Caki2 (cell line): ENCODE data around the gene CACNA1B. TPM values are rescaled to one million over a fixed set of nuclear protein-coding genes. Genes with fewer than 3 reads are reported as not detected.
A peak's percentile ranks its signal among the peaks of the same experiment; 100 is the strongest.

Source experiments
- DNase-seq: peaks from one replicate; pipeline ENCODE4 v3.0.0-alpha.2; 2015; ENCODE audit warnings: low read depth
- in situ Hi-C: cut with HindIII; loops from 2 replicates; pipeline ENCODE4 v1.10.0; 2016; ENCODE audit warnings: low sequenced_read_pairs, low pct_unique_long_range_greater_than_20kb, mixed read lengths
- total RNA-seq: library from RNA; depleted of rRNA; stranded (reverse); fragments of >200 nt; shearing (Covaris generic); gene quantifications from 2 replicates; pipeline ENCODE4 v1.2.3, GENCODE V29; 2014; ENCODE audit warnings: low replicate concordance

The CACNA1B gene
- total RNA-seq, 1 experiment from 2014 or later = not detected

GRCh38 chr9:137853392-137853995, 24.1 kb upstream of the CACNA1B start:
- no peak for DNase-seq
- in situ Hi-C loops = no loop called here

- DNase-seq = no peak
- in situ Hi-C loops = no loop called here
Observed at GRCh38 chr9:137860361-137860760, 17.2 kb upstream of the CACNA1B start.

GRCh38 chr9:137865581-137866145, 11.9 kb upstream of the CACNA1B start:
- DNase-seq = no peak
- in situ Hi-C loops = no loop called here

- in situ Hi-C loops = no loop called here
- DNase-seq = no peak
Observed at GRCh38 chr9:137866226-137867141, 11.1 kb upstream of the CACNA1B start.

GRCh38 chr9:137870432-137870831, 7.2 kb upstream of the CACNA1B start:
- no peak for DNase-seq
- in situ Hi-C loops = no loop called here

DNA sequence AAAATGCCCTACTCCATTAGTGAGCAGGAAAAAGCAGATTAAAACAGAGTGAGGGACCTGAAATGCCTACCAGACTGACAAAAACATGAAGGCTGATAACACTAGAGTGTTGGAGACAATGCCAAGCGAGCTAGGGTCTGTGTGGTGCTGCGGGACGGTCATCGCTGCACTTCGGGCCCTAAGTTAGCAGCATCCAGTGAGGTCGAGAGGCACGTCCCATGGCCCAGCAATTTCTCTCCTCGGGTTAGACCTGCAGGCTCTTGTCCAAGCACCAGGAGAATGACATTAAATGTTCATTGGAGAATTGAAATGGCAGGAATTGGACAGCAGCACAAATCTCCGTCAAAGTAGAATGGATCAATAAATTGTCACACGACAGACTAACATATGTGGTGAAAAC, 5.3 kb upstream of the CACNA1B start:
- in situ Hi-C loops = no loop called here
- DNase-seq = no peak

GRCh38 chr9:137873408-137873807, 4.2 kb upstream of the CACNA1B start:
- in situ Hi-C loops = no loop called here

GRCh38 chr9:137873858-137874362, 3.7 kb upstream of the CACNA1B start:
- DNase-seq = no peak
- in situ Hi-C loops = no loop called here

More at GRCh38 chr9:137873408-137873807, 4.2 kb upstream of the CACNA1B start:
- no peak for DNase-seq

- no peak for DNase-seq
Observed at GRCh38 chr9:137875354-137875753, 2.2 kb upstream of the CACNA1B start.

DNA sequence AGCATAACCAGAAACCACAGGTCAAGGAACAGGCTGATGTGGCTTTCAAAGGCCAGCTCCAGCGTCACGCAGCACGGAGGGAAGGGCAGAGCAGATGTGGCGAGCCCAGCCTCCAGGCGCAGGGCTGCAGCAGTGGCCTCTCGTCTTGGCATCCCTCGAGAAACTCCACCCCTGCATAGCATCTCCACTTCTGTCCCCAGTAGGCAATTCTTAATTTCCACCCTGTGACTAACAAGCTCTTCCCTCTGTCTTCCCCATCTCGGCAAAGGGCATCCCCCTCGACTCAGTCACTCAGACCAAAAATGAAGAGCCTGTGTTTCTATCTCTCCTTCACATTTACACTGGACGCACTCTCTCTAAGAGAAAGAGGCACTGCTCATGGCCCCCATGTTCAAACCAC, 1.7 kb upstream of the CACNA1B start:
- in situ Hi-C loops = no loop called here

More at GRCh38 chr9:137875354-137875753, 2.2 kb upstream of the CACNA1B start:
- in situ Hi-C loops = no loop called here

DNA sequence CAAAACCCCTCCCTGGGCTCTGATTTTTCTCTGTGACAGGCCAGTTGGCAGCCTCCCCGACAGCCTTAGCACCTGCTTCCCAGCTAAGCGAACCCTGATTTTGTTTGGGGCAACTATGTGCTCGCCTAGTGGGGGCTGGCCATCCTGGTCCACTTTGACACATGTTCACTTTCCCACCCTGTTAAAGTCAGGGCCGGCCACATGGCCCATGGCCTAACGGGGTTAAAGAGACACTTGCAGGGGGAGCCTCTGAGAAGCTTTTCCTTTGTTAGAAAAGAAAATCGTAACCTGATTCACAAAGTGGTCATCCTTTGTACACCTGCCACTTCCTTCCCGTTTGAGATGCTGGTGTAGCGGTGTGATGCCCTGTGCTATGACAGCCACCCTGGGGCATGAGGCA, 1.3 kb upstream of the CACNA1B start:
- DNase-seq = no peak
- in situ Hi-C loops = no loop called here

More for the DNA sequence above, 1.7 kb upstream of the CACNA1B start:
- no peak for DNase-seq

DNA sequence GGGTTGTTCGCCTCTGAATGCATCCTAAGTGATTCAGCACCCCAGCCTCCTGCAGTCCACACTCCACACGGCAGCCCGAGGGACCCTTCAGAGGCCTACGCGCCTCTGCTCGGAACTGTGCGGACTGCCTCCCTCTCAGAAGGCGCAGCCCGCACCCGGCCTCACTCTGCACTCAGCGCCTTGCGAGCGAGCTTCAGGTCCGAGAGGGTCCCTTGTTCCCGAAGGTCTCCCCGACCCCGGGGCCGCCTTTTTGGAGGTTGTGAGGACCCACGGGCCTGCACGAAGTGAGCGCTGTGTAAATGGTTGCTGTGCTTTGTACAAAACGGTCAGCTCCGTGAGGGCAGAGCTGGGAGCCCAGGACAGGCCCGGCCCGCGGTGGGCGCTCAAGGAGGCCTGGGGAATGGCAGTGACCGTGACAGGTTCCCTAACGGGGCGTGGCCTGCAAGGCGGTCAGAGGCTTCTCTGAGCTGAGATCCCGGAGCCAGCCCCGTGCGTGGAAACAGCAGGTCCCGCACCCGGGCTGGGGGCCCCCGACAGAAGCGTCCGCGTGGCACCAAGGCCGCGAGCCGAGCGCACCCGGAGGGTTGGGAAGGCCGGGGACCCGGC, 698 bp upstream of the CACNA1B start:
- no peak for DNase-seq
- in situ Hi-C loops = no loop called here

GRCh38 chr9:137878146-137878941, 762 bp downstream of the CACNA1B start:
- in situ Hi-C loops = no loop called here
- peak; percentile 9 for DNase-seq

GRCh38 chr9:137879052-137879451, 1.5 kb downstream of the CACNA1B start:
- in situ Hi-C loops = no loop called here
- DNase-seq = no peak

GRCh38 chr9:137879566-137880150, 2.1 kb downstream of the CACNA1B start:
- DNase-seq = no peak

DNA sequence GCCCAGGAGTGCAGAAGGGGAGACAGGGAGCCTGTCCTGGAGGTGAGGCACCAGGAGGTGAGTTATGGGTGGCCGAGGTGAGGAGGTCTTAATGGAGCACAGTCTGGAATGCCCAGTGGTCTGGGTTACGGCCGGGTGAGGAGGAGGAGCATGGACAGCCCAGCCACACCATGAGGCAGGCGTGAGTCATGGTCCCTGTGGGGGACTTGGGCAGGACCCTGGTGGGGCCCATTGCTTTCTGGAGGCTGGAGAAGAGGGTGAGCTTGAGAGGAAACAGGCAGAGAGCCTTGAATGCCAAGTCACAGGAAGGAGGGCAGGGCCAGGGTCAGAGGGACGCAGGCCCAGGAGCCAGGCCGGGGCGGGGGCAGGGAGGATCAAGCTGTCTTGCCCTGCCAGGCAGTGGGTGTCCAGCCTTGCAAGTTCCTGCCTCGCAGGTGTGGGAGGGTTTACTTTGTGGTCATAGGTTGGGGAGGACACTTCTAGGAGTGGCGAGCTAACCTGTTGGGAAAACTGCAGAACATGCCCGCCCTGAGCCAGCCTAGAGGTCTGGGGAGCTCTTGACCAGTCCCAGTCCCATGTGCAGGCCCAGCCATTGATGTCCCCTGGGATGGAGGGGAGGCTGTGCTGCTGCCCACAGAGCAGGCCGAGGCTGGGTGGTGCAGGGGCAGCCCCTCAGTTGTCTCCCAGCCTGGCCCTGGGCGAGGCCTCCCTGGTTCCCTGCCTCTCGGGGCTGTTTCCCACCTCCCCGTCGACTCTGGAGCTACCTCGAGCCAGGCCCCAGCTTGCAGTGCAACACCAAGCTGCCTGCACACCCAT, 2.8 kb downstream of the CACNA1B start:
- in situ Hi-C loops = no loop called here
- no peak for DNase-seq

More at GRCh38 chr9:137879566-137880150, 2.1 kb downstream of the CACNA1B start:
- in situ Hi-C loops = no loop called here
